KMS-11 (cell line): ENCODE results near the gene MALL.
"Not testable (repeated sequence)": the region's sequence is repeated elsewhere in the genome, so short reads cannot be mapped to it uniquely, and the experiment has no call there.

ENCODE experiments used
- H2AFZ ChIP-seq: fragments of 200-600 bp; sonication (generic); 2 replicates; pipeline ENCODE4 v1.6.1; 2016; ENCODE audit warnings: antibody characterized with exemption, mixed run types, low read depth
- H3K27ac ChIP-seq: fragments of 200-600 bp; sonication (generic); 2 replicates; pipeline ENCODE4 v1.6.1; 2016; ENCODE audit warnings: mild to moderate bottlenecking, mixed run types
- H3K27me3 ChIP-seq: fragments of 200-600 bp; sonication (generic); 2 replicates; pipeline ENCODE4 v1.6.1; 2017; ENCODE audit warnings: mild to moderate bottlenecking, low read depth, mixed run types, moderate library complexity; ENCODE audit not compliant: insufficient read depth
- H3K36me3 ChIP-seq: fragments of 200-600 bp; sonication (generic); 2 replicates; pipeline ENCODE4 v1.6.1; 2017; ENCODE audit warnings: mild to moderate bottlenecking, mixed run types; ENCODE audit not compliant: insufficient read depth
- H3K4me1 ChIP-seq: fragments of 200-600 bp; sonication (generic); 2 replicates; pipeline ENCODE4 v1.6.1; 2016; ENCODE audit warnings: mild to moderate bottlenecking, low read depth, mixed run types; ENCODE audit not compliant: poor library complexity, severe bottlenecking
- H3K4me2 ChIP-seq: fragments of 200-600 bp; sonication (generic); 2 replicates; pipeline ENCODE4 v1.7.0; 2016; ENCODE audit warnings: mild to moderate bottlenecking, mixed run types
- H3K4me3 ChIP-seq: fragments of 200-600 bp; sonication (generic); IDR thresholded peaks from 2 replicates; pipeline ENCODE4 v1.6.1; 2017; ENCODE audit warnings: low read depth, low read length, mixed read lengths; ENCODE audit not compliant: insufficient read depth
- H3K79me2 ChIP-seq: fragments of 200-600 bp; sonication (generic); 2 replicates; pipeline ENCODE4 v1.6.1; 2016; ENCODE audit warnings: low read depth, mixed run types; ENCODE audit not compliant: insufficient read depth
- H3K9ac ChIP-seq: fragments of 200-600 bp; sonication (generic); 2 replicates; pipeline ENCODE4 v1.6.1; 2016; ENCODE audit warnings: mild to moderate bottlenecking, mixed run types
- H4K20me1 ChIP-seq: fragments of 200-600 bp; sonication (generic); 2 replicates; pipeline ENCODE4 v1.6.1; 2016; ENCODE audit warnings: mild to moderate bottlenecking, mixed run types; ENCODE audit not compliant: insufficient read depth
- TF ChIP-seq, protein P1 (sequence below): fragments of 200-600 bp; sonication (generic); conservative IDR thresholded peaks from 2 replicates; pipeline ENCODE4 v1.6.1; 2017; ENCODE audit warnings: low read depth, mild to moderate bottlenecking, antibody characterized with exemption, low read length, moderate library complexity, mixed read lengths

Gene MALL

DNA sequence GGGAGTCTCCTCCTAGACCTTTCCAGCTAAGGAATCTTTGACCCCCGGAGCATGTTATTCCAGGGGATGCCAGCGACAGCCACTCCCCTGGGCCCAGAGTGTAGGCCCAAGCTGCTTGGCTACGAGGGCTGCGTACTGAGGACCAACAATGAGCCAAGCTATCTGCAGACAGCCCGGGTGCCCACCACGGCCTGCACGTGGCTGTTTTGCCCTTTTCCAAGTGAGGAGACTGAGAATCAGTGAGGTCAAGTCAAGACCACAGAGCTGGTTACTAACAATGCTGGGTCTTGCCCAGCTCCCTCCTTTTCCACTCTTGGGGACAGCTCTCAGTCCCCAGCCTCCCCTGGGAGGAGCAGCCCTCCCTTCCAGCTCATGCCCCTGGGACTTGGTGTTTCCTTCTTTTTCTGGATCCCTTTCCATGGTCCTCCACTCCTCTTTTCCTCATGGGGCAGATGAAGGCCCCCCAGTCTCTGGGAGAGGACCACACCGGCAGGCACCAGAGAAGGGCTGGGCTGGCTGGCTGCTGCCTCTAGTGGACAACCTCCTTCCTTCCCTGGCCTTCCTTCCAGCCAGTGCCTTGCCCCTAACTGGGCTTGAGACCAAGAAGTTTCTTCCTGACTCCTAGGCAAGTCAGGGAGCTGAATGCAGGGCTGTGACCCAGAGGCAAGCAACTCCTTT lies 550 bp upstream of the MALL start:
- no peaks in the 10 kb centered on the region for H3K79me2 ChIP-seq
- H3K27me3 ChIP-seq = no peaks in the 10 kb centered on the region
- no peak overlapping the region for H3K4me3 ChIP-seq
- H3K9ac ChIP-seq = no peak overlapping the region
- H3K4me1 ChIP-seq = no peaks in the 10 kb centered on the region
- no peak overlapping the region for H2AFZ ChIP-seq
- no peak overlapping the region for H3K27ac ChIP-seq
- H4K20me1 ChIP-seq = no peaks in the 10 kb centered on the region
- no peaks in the 10 kb centered on the region for H3K36me3 ChIP-seq
- TF ChIP-seq, protein P1, sequence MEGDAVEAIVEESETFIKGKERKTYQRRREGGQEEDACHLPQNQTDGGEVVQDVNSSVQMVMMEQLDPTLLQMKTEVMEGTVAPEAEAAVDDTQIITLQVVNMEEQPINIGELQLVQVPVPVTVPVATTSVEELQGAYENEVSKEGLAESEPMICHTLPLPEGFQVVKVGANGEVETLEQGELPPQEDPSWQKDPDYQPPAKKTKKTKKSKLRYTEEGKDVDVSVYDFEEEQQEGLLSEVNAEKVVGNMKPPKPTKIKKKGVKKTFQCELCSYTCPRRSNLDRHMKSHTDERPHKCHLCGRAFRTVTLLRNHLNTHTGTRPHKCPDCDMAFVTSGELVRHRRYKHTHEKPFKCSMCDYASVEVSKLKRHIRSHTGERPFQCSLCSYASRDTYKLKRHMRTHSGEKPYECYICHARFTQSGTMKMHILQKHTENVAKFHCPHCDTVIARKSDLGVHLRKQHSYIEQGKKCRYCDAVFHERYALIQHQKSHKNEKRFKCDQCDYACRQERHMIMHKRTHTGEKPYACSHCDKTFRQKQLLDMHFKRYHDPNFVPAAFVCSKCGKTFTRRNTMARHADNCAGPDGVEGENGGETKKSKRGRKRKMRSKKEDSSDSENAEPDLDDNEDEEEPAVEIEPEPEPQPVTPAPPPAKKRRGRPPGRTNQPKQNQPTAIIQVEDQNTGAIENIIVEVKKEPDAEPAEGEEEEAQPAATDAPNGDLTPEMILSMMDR = no peak
- no peak overlapping the region for H3K4me2 ChIP-seq

DNA sequence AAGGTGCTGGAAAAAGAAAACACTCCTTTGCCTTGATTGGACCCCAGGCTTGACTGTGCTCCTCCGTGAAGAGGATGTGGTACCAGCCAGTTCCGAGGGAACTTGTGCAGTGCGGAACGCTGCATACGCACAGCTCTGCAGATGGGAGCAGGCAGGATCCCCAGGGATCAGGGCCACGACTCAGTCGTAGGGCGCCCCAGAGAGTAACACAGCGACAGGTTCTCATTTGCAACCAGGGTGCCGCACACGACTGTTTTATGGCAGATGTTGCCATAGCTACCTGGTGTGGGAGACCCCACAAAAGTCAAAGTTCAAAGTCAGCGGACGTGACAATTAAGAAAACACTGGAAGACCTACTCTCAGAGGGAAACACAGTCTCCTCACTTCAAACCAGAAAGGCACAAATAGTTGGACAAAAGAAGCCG lies 779 bp downstream of the MALL start:
- H3K4me2 ChIP-seq = no peak overlapping the region
- H3K27me3 ChIP-seq = no peaks in the 10 kb centered on the region
- no peaks in the 10 kb centered on the region for H3K4me1 ChIP-seq
- H3K4me3 ChIP-seq = no peak overlapping the region
- TF ChIP-seq, protein P1 = no peak
- no peaks in the 10 kb centered on the region for H3K79me2 ChIP-seq
- no peaks in the 10 kb centered on the region for H4K20me1 ChIP-seq
- H2AFZ ChIP-seq = no peak overlapping the region
- H3K36me3 ChIP-seq = no peaks in the 10 kb centered on the region
- no peak overlapping the region for H3K9ac ChIP-seq
- no peak overlapping the region for H3K27ac ChIP-seq

GRCh38 chr2:110113961-110114591 lies 1.5 kb downstream of the MALL start:
- H3K27me3 ChIP-seq = no peaks in the 10 kb centered on the region
- no peak overlapping the region for H3K9ac ChIP-seq
- no peaks in the 10 kb centered on the region for H4K20me1 ChIP-seq
- H3K4me3 ChIP-seq = no peak overlapping the region
- TF ChIP-seq, protein P1 = no peak
- H3K36me3 ChIP-seq = no peaks in the 10 kb centered on the region
- H3K27ac ChIP-seq = no peak overlapping the region
- no peaks in the 10 kb centered on the region for H3K79me2 ChIP-seq
- H2AFZ ChIP-seq = no peak overlapping the region
- H3K4me2 ChIP-seq = no peak overlapping the region
- no peaks in the 10 kb centered on the region for H3K4me1 ChIP-seq

DNA sequence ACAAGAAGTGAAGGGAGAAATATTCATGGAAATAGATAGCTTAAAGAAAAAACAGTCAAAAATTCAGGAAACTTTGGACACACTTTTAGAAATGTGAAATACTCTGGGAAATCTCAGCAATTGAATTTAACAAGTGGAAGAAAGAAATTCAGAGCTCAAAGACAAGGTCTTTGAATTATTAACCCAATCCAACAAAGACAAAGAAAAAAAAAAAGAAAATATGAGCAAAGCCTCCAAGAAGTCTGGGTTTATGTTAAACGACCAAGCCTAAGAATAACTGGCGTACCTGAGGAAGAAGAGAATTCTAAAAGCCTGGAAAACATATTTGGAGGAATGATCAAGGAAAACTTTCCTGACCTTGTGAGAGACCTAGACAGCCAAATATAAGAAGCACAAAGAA lies 7.3 kb downstream of the MALL start:
- not testable (repeated sequence) for H3K4me3 ChIP-seq, H3K27ac ChIP-seq, H3K9ac ChIP-seq, H3K36me3 ChIP-seq, H3K79me2 ChIP-seq, H3K4me2 ChIP-seq, H3K4me1 ChIP-seq, H3K27me3 ChIP-seq, H2AFZ ChIP-seq, H4K20me1 ChIP-seq
